HepG2 (cell line): ENCODE results near the gene PLK3. TPM values are rescaled to one million over a fixed set of nuclear protein-coding genes. Genes with fewer than 3 reads are reported as not detected.

Experiments
- ETV5 ChIP-seq: IDR thresholded peaks from 2 replicates; pipeline ENCODE4 v1.6.1; 2018; ENCODE audit warnings: missing biosample characterization, missing genetic modification reagents, inconsistent platforms, borderline replicate concordance
- FOSL1 ChIP-seq: sonication (generic); formaldehyde crosslinking; IDR thresholded peaks from 2 replicates; pipeline ENCODE4 v1.9.0; 2021; ENCODE audit warnings: missing genetic modification reagents, borderline replicate concordance
- FOXJ3 ChIP-seq: sonication (generic); formaldehyde crosslinking; IDR thresholded peaks from 2 replicates; pipeline ENCODE4 v1.4.0; 2020; ENCODE audit warnings: missing genetic modification reagents, mild to moderate bottlenecking, borderline replicate concordance
- HDAC6 ChIP-seq: fragments of 200-600 bp; sonication (generic); IDR thresholded peaks from 2 replicates; pipeline ENCODE4 v1.7.0; 2017; ENCODE audit warnings: mild to moderate bottlenecking, antibody characterized with exemption, low read length, low read depth
- MYC ChIP-seq: sonication (generic); formaldehyde crosslinking; IDR thresholded peaks from 2 replicates; pipeline ENCODE4 v1.9.0; 2021; ENCODE audit warnings: missing genetic modification reagents, borderline replicate concordance
- NFE2 ChIP-seq: sonication (generic); formaldehyde crosslinking; IDR thresholded peaks from 2 replicates; pipeline ENCODE4 v1.4.0; 2020; ENCODE audit warnings: missing genetic modification reagents
- NFYC ChIP-seq: IDR thresholded peaks from 2 replicates; pipeline ENCODE4 v1.6.1; 2016; ENCODE audit warnings: missing genetic modification reagents, missing compliant biosample characterization
- ONECUT2 ChIP-seq: sonication (generic); formaldehyde crosslinking; IDR thresholded peaks from 2 replicates; pipeline ENCODE4 v1.4.0; 2020; ENCODE audit warnings: missing genetic modification reagents
- RBM39 ChIP-seq: fragments of 200-400 bp; formaldehyde crosslinking; IDR thresholded peaks from one replicate; pipeline ENCODE4 v1.6.1; 2018; ENCODE audit warnings: antibody characterized with exemption, mild to moderate bottlenecking, low read depth, low read length; ENCODE audit not compliant: poor library complexity, severe bottlenecking
- SAFB2 ChIP-seq: sonication (generic); formaldehyde crosslinking; IDR thresholded peaks from 2 replicates; pipeline ENCODE4 v1.5.1; 2020; ENCODE audit warnings: missing genetic modification reagents, low read depth, mild to moderate bottlenecking, borderline replicate concordance
- SP5 ChIP-seq: IDR thresholded peaks from 2 replicates; pipeline ENCODE4 v1.6.1; 2016; ENCODE audit warnings: low read depth, borderline replicate concordance
- SRY ChIP-seq: sonication (generic); formaldehyde crosslinking; IDR thresholded peaks from 2 replicates; pipeline ENCODE4 v1.8.0; 2022; ENCODE audit warnings: mild to moderate bottlenecking, missing genetic modification reagents
- ZMYM4 ChIP-seq: sonication (generic); formaldehyde crosslinking; IDR thresholded peaks from 2 replicates; pipeline ENCODE4 v1.8.1; 2023; ENCODE audit warnings: mild to moderate bottlenecking, missing genetic modification reagents
- ZNF20 ChIP-seq: sonication (generic); formaldehyde crosslinking; IDR thresholded peaks from 2 replicates; pipeline ENCODE4 v1.4.0; 2020; ENCODE audit warnings: mild to moderate bottlenecking, moderate library complexity, missing genetic modification reagents
- polyA plus RNA-seq, 8 experiments: library from polyadenylated mRNA; depleted of rRNA in 3 of 8; stranded (reverse) in 7 of 8; unstranded in 1 of 8; fragments of >200 nt; fragmentation: Illumina TruSeq in 4 of 8; extraction: Trizol in 4 of 8; gene quantifications; 2 replicates each; pipeline versions ENCODE4 v1.2.1 to v1.2.3, GENCODE V29; 2011 to 2016; ENCODE audit warnings: low read depth in 4 of 8, missing spikeins in 1 of 8, mixed read lengths in 1 of 8; ENCODE audit not compliant: insufficient read depth in 1 of 8
- total RNA-seq, 5 experiments: library from RNA; depleted of rRNA; stranded (reverse); fragments of >200 nt; fragmentation: Illumina TruSeq; extraction: Trizol; gene quantifications; 2 replicates each; pipeline ENCODE4 v1.2.3, GENCODE V29; 2016; ENCODE audit warnings: low read depth in 1 of 5
- TF ChIP-seq, protein P1 (sequence below): sonication (generic); formaldehyde crosslinking; IDR thresholded peaks from 2 replicates; pipeline ENCODE4 v1.4.0; 2020; ENCODE audit warnings: missing genetic modification reagents, borderline replicate concordance
- TF ChIP-seq, protein P2 (sequence below): sonication (generic); formaldehyde crosslinking; IDR thresholded peaks from 2 replicates; pipeline ENCODE4 v1.4.0; 2020; ENCODE audit warnings: missing genetic modification reagents
- TF ChIP-seq, protein P3 (sequence below): sonication (generic); formaldehyde crosslinking; IDR thresholded peaks from 2 replicates; pipeline ENCODE4 v1.5.1; 2020; ENCODE audit warnings: missing genetic modification reagents, mild to moderate bottlenecking, borderline replicate concordance
- TF ChIP-seq, protein P4 (sequence below): sonication (generic); formaldehyde crosslinking; IDR thresholded peaks from 2 replicates; pipeline ENCODE4 v1.8.0; 2022; ENCODE audit warnings: low read depth, missing genetic modification reagents
- TF ChIP-seq, protein P5 (sequence below): sonication (generic); formaldehyde crosslinking; IDR thresholded peaks from 2 replicates; pipeline ENCODE4 v1.8.1; 2023; ENCODE audit warnings: mild to moderate bottlenecking, inconsistent platforms, moderate library complexity, missing genetic modification reagents, borderline replicate concordance

The PLK3 gene
- total and polyA plus RNA-seq, 2 of the 13 experiments (the other 11 are each of a cell fraction or from before 2014, with no cell fraction given), result 9.8 to 16.9 TPM

DNA sequence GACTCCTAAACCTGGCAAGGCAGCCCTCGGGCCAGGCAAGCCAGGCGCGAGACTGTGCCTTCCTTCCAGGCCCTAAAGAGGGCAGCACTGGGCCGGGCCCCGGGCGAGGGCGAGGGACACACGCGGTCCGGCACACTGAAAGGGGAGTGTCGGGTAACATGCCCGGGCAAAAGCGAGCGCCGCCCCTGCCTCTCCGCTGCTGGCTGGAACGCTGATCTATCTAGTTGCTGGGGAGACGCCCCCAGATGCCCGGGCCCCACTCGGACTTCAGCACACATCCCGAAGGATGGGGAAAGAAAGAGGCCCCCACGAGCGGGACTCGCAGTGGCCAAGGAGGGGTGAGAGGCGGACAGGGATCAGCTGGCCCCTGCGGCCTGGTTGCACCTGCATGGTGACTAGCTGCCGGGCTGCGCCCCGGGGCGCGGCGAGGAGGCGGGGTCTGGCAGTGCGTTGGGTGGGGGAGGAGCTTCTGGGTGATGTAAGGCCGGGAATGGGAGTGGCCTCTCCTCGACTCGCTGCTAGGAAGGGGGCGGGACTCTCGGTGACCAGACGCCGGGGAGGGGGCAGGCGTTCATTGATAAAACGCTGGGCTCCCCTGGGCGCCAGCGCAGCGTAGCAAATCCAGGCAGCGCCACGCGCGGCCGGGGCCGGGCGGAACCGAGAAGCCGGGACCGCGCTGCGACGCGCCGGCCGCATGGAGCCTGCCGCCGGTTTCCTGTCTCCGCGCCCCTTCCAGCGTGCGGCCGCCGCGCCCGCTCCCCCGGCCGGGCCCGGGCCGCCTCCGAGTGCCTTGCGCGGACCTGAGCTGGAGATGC is at the start of gene PLK3 (continued):
- TF ChIP-seq, protein P1, sequence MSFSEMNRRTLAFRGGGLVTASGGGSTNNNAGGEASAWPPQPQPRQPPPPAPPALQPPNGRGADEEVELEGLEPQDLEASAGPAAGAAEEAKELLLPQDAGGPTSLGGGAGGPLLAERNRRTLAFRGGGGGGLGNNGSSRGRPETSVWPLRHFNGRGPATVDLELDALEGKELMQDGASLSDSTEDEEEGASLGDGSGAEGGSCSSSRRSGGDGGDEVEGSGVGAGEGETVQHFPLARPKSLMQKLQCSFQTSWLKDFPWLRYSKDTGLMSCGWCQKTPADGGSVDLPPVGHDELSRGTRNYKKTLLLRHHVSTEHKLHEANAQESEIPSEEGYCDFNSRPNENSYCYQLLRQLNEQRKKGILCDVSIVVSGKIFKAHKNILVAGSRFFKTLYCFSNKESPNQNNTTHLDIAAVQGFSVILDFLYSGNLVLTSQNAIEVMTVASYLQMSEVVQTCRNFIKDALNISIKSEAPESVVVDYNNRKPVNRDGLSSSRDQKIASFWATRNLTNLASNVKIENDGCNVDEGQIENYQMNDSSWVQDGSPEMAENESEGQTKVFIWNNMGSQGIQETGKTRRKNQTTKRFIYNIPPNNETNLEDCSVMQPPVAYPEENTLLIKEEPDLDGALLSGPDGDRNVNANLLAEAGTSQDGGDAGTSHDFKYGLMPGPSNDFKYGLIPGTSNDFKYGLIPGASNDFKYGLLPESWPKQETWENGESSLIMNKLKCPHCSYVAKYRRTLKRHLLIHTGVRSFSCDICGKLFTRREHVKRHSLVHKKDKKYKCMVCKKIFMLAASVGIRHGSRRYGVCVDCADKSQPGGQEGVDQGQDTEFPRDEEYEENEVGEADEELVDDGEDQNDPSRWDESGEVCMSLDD (CRISPR knock-in tag), result no peak
- TF ChIP-seq ONECUT2 (CRISPR knock-in tag), result no peak
- TF ChIP-seq NFYC, result peak; percentile 51
- TF ChIP-seq, protein P2, sequence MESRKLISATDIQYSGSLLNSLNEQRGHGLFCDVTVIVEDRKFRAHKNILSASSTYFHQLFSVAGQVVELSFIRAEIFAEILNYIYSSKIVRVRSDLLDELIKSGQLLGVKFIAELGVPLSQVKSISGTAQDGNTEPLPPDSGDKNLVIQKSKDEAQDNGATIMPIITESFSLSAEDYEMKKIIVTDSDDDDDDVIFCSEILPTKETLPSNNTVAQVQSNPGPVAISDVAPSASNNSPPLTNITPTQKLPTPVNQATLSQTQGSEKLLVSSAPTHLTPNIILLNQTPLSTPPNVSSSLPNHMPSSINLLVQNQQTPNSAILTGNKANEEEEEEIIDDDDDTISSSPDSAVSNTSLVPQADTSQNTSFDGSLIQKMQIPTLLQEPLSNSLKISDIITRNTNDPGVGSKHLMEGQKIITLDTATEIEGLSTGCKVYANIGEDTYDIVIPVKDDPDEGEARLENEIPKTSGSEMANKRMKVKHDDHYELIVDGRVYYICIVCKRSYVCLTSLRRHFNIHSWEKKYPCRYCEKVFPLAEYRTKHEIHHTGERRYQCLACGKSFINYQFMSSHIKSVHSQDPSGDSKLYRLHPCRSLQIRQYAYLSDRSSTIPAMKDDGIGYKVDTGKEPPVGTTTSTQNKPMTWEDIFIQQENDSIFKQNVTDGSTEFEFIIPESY (CRISPR knock-in tag), result peak; percentile 71
- no peak; the same call in 1 of the 2 replicates for TF ChIP-seq ETV5
- TF ChIP-seq MYC (CRISPR knock-in tag), result peak; percentile 98
- no peak for TF ChIP-seq FOSL1 (CRISPR knock-in tag)
- peak; percentile 78 for TF ChIP-seq ZMYM4 (CRISPR knock-in tag)
- no peak for TF ChIP-seq HDAC6
- TF ChIP-seq, protein P3, sequence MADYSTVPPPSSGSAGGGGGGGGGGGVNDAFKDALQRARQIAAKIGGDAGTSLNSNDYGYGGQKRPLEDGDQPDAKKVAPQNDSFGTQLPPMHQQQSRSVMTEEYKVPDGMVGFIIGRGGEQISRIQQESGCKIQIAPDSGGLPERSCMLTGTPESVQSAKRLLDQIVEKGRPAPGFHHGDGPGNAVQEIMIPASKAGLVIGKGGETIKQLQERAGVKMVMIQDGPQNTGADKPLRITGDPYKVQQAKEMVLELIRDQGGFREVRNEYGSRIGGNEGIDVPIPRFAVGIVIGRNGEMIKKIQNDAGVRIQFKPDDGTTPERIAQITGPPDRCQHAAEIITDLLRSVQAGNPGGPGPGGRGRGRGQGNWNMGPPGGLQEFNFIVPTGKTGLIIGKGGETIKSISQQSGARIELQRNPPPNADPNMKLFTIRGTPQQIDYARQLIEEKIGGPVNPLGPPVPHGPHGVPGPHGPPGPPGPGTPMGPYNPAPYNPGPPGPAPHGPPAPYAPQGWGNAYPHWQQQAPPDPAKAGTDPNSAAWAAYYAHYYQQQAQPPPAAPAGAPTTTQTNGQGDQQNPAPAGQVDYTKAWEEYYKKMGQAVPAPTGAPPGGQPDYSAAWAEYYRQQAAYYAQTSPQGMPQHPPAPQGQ (CRISPR knock-in tag), result no peak
- TF ChIP-seq, protein P4, sequence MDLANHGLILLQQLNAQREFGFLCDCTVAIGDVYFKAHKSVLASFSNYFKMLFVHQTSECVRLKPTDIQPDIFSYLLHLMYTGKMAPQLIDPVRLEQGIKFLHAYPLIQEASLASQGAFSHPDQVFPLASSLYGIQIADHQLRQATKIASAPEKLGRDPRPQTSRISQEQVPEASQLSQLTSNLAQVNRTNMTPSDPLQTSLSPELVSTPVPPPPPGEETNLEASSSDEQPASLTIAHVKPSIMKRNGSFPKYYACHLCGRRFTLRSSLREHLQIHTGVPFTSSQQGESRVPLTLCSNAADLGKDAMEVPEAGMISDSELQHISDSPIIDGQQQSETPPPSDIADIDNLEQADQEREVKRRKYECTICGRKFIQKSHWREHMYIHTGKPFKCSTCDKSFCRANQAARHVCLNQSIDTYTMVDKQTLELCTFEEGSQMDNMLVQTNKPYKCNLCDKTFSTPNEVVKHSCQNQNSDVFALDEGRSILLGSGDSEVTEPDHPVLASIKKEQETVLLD (CRISPR knock-in tag), result peak; percentile 52; the same call in 1 of the 2 replicates
- TF ChIP-seq SRY (CRISPR knock-in tag), result peak; percentile 62
- TF ChIP-seq SP5 (CRISPR knock-in tag), result no peak; the same call in none of the 2 replicates
- no peak for TF ChIP-seq ZNF20 (CRISPR knock-in tag)
- no peak; the same call in 1 of the 2 replicates for TF ChIP-seq SAFB2
- TF ChIP-seq NFE2 (CRISPR knock-in tag), result no peak
- TF ChIP-seq, protein P5, sequence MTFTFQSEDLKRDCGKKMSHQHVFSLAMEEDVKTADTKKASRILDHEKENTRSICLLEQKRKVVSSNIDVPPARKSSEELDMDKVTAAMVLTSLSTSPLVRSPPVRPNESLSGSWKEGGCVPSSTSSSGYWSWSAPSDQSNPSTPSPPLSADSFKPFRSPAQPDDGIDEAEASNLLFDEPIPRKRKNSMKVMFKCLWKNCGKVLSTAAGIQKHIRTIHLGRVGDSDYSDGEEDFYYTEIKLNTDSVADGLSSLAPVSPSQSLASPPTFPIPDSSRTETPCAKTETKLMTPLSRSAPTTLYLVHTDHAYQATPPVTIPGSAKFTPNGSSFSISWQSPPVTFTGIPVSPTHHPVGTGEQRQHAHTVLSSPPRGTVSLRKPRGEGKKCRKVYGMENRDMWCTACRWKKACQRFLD (CRISPR knock-in tag), result peak; percentile 83
- TF ChIP-seq RBM39, result peak; percentile 40
- TF ChIP-seq FOXJ3 (CRISPR knock-in tag), result no peak
